CD14-positive monocyte (primary cell): ENCODE data around the gene SLC36A4. TPM values are rescaled to one million over a fixed set of nuclear protein-coding genes. Genes with fewer than 3 reads are reported as not detected.

Experiments used
- DNase-seq, 3 donors: peaks; one replicate each; pipeline ENCODE4 v3.0.0-alpha.2; 2011 to 2022
- H2AFZ ChIP-seq: 2 replicates; pipeline ENCODE4 v1.6.0; 2012; ENCODE audit warnings: mild to moderate bottlenecking, low read depth, low read length, inconsistent platforms; ENCODE audit not compliant: insufficient read depth, poor library complexity, severe bottlenecking
- H3K27ac ChIP-seq, 2 donors: 1 replicate in 1 of 2; 2 replicates in 1 of 2; pipeline ENCODE4 v1.5.1; 2012 to 2013; ENCODE audit warnings: low read length in 2 of 2, control low read depth in 1 of 2, inconsistent platforms in 1 of 2, low read depth in 1 of 2, mild to moderate bottlenecking in 1 of 2
- H3K27me3 ChIP-seq, 2 donors: one replicate each; pipeline versions ENCODE4 v1.6.0 to v1.6.1; 2011 to 2013; ENCODE audit warnings: low read length in 2 of 2; ENCODE audit not compliant: control insufficient read depth in 2 of 2, insufficient read depth in 2 of 2
- H3K36me3 ChIP-seq, 2 donors: replicated peaks in 1 of 2; 1 replicate in 1 of 2; 2 replicates in 1 of 2; pipeline versions ENCODE4 v1.5.1 to v1.6.1; 2012 to 2013; ENCODE audit warnings: low read length in 2 of 2, control low read depth in 1 of 2, inconsistent platforms in 1 of 2, mild to moderate bottlenecking in 1 of 2; ENCODE audit not compliant: insufficient read depth in 2 of 2, control insufficient read depth in 1 of 2
- H3K4me1 ChIP-seq, 2 donors: 1 replicate in 1 of 2; 2 replicates in 1 of 2; pipeline versions ENCODE4 v1.5.1 to v1.6.1; 2012 to 2013; ENCODE audit warnings: low read length in 2 of 2, control low read depth in 1 of 2, inconsistent platforms in 1 of 2, mild to moderate bottlenecking in 1 of 2, moderate library complexity in 1 of 2; ENCODE audit not compliant: insufficient read depth in 2 of 2, control insufficient read depth in 1 of 2
- H3K4me2 ChIP-seq: replicated peaks from 2 replicates; pipeline ENCODE3; 2012; ENCODE audit warnings: low read length, moderate library complexity, mild to moderate bottlenecking; ENCODE audit not compliant: poor library complexity, severe bottlenecking; ENCODE audit errors: extremely low read depth
- H3K4me3 ChIP-seq, 3 experiments: fragments of 200-600 bp in 1 of 3; sonication (generic) in 1 of 3; replicated peaks in 1 of 3; 1 replicate in 2 of 3; 2 replicates in 1 of 3; pipeline ENCODE4 v1.5.1; 2011 to 2013; ENCODE audit warnings: low read length in 3 of 3, mild to moderate bottlenecking in 3 of 3, control low read depth in 2 of 3, low read depth in 2 of 3, inconsistent platforms in 1 of 3, moderate library complexity in 1 of 3
- H3K79me2 ChIP-seq: 2 replicates; pipeline ENCODE4 v1.6.0; 2012; ENCODE audit warnings: mild to moderate bottlenecking, control low read depth, inconsistent platforms, low read length, moderate library complexity; ENCODE audit not compliant: insufficient read depth
- H3K9ac ChIP-seq: 2 replicates; pipeline ENCODE4 v1.6.0; 2017; ENCODE audit warnings: low read length, mild to moderate bottlenecking; ENCODE audit not compliant: insufficient read depth, poor library complexity, severe bottlenecking
- H3K9me3 ChIP-seq, 2 donors: replicated peaks in 1 of 2; 1 replicate in 1 of 2; 2 replicates in 1 of 2; pipeline versions ENCODE4 v1.5.1 to v1.6.1; 2012 to 2013; ENCODE audit warnings: low read length in 2 of 2, control low read depth in 1 of 2; ENCODE audit not compliant: control insufficient read depth in 1 of 2, insufficient read depth in 1 of 2
- H4K20me1 ChIP-seq: 2 replicates; pipeline ENCODE4 v1.6.0; 2012; ENCODE audit warnings: mild to moderate bottlenecking, low read length, control low read depth, moderate library complexity; ENCODE audit not compliant: insufficient read depth
- H3K27ac Mint-ChIP-seq, 7 donors: one replicate each; pipeline ENCODE4 v1.8.0; 2020; ENCODE audit warnings: mild to moderate bottlenecking in 7 of 7, mixed read lengths in 7 of 7, moderate library complexity in 6 of 7, inconsistent platforms in 2 of 7
- H3K27me3 Mint-ChIP-seq, 3 donors: one replicate each; pipeline ENCODE4 v1.8.0; 2021 to 2022; ENCODE audit warnings: low read depth in 3 of 3, mild to moderate bottlenecking in 3 of 3, mixed read lengths in 3 of 3, moderate library complexity in 3 of 3, inconsistent platforms in 1 of 3
- H3K36me3 Mint-ChIP-seq, 2 donors: one replicate each; pipeline ENCODE4 v1.8.0; 2020; ENCODE audit warnings: mixed read lengths in 2 of 2, inconsistent platforms in 1 of 2, mild to moderate bottlenecking in 1 of 2
- H3K4me1 Mint-ChIP-seq: one replicate; pipeline ENCODE4 v1.8.0; 2020; ENCODE audit warnings: mild to moderate bottlenecking, mixed read lengths
- H3K4me3 Mint-ChIP-seq, 2 donors: one replicate each; pipeline ENCODE4 v1.8.0; 2020; ENCODE audit warnings: mild to moderate bottlenecking in 2 of 2, mixed read lengths in 2 of 2, moderate library complexity in 1 of 2
- H3K9me3 Mint-ChIP-seq, 7 donors: one replicate each; pipeline ENCODE4 v1.8.0; 2020 to 2022; ENCODE audit warnings: mixed read lengths in 7 of 7, mild to moderate bottlenecking in 6 of 7, moderate library complexity in 6 of 7, inconsistent platforms in 2 of 7
- CTCF ChIP-seq: fragments of 200-600 bp; IDR thresholded peaks from one replicate; pipeline ENCODE4 v1.8.0; 2022; ENCODE audit warnings: antibody characterized with exemption, mild to moderate bottlenecking
- WGBS: methylation state at CpG from one replicate; pipeline ENCODE4 v1.1.5; 2013; ENCODE audit warnings: missing lambda C conversion rate; ENCODE audit not compliant: insufficient coverage; 5-methylcytosine and 5-hydroxymethylcytosine counted together
- intact Hi-C, 2 donors: fragments of 100-400 bp; cut with micrococcal nuclease; formaldehyde crosslinking; loops; one replicate each; pipeline versions ENCODE4 v1.15.0 to v1.15.1; 2023
- polyA plus RNA-seq, 3 donors: library from polyadenylated mRNA; depleted of rRNA in 1 of 3; unstranded in 2 of 3; stranded (reverse) in 1 of 3; fragments of 300-500 nt in 2 of 3; fragments of >200 nt in 1 of 3; fragmentation: Illumina TruSeq in 2 of 3; gene quantifications; 1 replicate in 2 of 3; 2 replicates in 1 of 3; pipeline ENCODE4 v1.2.3, GENCODE V29; 2012 to 2021

The SLC36A4 gene
- polyA plus RNA-seq, 3 donors: 21.1 to 65.2 (median 62.0) TPM

DNA sequence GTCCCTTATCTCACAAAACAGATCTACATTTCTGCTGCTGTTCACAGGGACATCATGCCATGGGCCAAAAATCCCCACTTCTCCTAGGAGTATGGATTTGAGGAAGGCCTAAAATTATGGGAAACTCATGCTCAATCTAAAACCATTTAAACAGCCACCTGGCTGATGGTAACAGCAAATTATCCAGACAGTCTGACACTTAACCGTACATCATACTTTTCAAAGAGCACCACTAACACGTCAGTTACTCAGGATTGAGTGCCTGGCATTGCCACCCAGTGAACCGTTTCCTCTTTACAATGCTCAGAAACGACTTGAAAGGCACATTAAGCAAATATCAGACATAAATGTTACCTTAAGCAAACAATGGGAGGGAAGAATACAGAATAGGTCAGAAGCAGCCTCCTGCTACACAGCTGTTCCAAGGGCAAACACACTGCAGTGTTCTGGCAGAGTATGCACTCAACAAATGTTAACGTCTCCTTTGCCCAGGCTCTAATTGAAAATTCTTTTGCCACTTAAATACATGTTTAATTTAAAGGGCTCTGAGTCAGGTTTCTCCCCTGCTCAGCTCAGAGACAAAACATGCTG, 18.8 kb upstream of the SLC36A4 start:
- no peaks in the 10 kb centered on the region for H3K79me2 ChIP-seq
- intact Hi-C loops: no loop called here
- no peak overlapping the region for H3K4me2 ChIP-seq
- no peak for TF ChIP-seq CTCF
- 83% methylated on average over 2 of the region's 5 CpGs for WGBS
- Mint-ChIP-seq H3K4me3 (no peak overlapping the region), H3K4me1 (peaks cover 1% of the 10 kb centered on the region), H3K27me3 (peaks cover 2 to 3% (median 3%) of the 10 kb centered on the region in 3 donors), H3K36me3 (no peaks in the 10 kb centered on the region), H3K27ac (no peak overlapping the region), H3K9me3 (no peaks in the 10 kb centered on the region)
- no peaks in the 10 kb centered on the region for H4K20me1 ChIP-seq
- H3K27ac ChIP-seq: no peak overlapping the region
- no peaks in the 10 kb centered on the region for H3K27me3 ChIP-seq
- H3K36me3 ChIP-seq: no peaks in the 10 kb centered on the region
- H3K4me1 ChIP-seq: no peaks in the 10 kb centered on the region
- no peaks in the 10 kb centered on the region for H3K9me3 ChIP-seq
- DNase-seq: no peak
- H2AFZ ChIP-seq: no peak overlapping the region
- no peak overlapping the region for H3K4me3 ChIP-seq
- no peak overlapping the region for H3K9ac ChIP-seq

DNA sequence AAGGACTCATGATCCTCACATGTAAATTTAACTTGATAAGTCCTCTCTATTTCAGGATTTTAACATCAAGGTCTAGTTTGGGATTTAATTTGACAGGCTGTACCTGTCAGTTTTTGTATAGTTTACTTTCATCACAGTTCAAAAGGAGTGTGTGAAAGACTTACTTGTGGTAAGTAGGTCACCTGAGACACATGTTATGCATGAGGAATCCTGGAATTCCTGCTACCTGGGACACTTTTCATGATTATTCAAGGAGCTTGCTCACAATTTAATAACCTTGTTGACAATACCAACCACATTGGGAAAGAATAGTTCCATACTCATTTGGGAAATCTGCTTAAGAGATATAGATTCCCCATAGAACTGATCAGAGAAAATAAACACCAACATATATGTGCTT, 15.8 kb upstream of the SLC36A4 start:
- Histone ChIP-seq H3K4me1 (peaks cover 9 to 14% of the 10 kb centered on the region in 2 donors), H3K9me3 (no peaks in the 10 kb centered on the region), H3K4me3 (no peak overlapping the region), H4K20me1 (no peaks in the 10 kb centered on the region), H3K27me3 (no peaks in the 10 kb centered on the region), H3K27ac (no peak overlapping the region), H3K4me2 (no peak overlapping the region), H3K36me3 (no peaks in the 10 kb centered on the region), H3K79me2 (no peaks in the 10 kb centered on the region), H2AFZ (no peak overlapping the region), H3K9ac (no peak overlapping the region)
- Mint-ChIP-seq H3K4me1 (no peaks in the 10 kb centered on the region), H3K27me3 (peaks cover 0 to 1% (median 0%) of the 10 kb centered on the region in 3 donors), H3K36me3 (peaks cover 0 to 2% of the 10 kb centered on the region in 2 donors), H3K9me3 (peaks cover 3 to 7% (median 4%) of the 10 kb centered on the region in 7 donors), H3K27ac (no peak overlapping the region), H3K4me3 (no peak overlapping the region)
- TF ChIP-seq CTCF: no peak
- intact Hi-C loops: no loop called here
- DNase-seq: no peak
